Measurements from ENCODE around the gene TDRD3. TPM values are rescaled to one million over a fixed set of nuclear protein-coding genes. Genes with fewer than 3 reads are reported as not detected.

Gene TDRD3
- total RNA-seq, 3 donors from 2014 or later: 27.1 to 40.7 (median 39.8) TPM

DNA sequence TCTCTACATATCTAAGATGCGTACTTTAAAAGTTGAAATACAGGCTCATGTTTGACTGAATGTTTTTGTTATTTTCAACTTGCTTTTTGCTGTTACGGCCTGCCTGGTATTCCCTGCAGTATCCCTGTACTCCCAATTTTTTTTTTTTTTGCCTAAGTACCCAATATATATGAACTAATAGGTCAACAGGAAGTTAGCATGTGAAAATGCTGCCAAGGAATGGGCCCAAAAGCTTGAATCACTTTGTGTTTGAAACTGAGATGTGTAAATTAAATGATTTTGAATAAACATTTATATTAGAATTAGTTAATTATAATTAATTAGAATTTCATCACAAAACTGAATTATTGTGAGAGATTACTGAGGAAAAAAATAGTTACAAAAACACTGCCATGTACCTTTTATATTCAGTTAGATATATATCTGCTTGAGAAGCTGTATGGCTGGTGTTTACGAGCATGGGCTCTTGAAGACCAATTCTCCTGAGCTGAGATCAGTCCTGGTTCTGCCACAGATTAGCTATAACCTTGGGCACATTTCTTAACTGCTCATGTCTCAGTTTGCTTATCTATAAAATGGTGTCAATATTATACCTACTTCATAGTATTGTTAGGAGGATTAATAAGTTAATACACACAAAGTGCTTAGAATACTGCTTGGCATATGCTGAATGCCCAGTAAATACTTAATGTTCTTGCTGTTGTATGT, 16.0 kb downstream of the TDRD3 start:
- no peaks in the 10 kb centered on the region for H3K36me3 ChIP-seq (ENCODE audit: low read depth)
- TF ChIP-seq CTCF (IDR thresholded peaks at IDR 0.05): no peak
- no peak overlapping the region for H3K4me3 ChIP-seq
- no peak for DNase-seq
- no peak for ATAC-seq
- intact Hi-C loops (cut with DNase I, micrococcal nuclease): no loop called here
- H3K9me3 ChIP-seq: no peaks in the 10 kb centered on the region
- H3K4me1 ChIP-seq (ENCODE audit: low read depth): peaks cover 16% of the 10 kb centered on the region

DNA sequence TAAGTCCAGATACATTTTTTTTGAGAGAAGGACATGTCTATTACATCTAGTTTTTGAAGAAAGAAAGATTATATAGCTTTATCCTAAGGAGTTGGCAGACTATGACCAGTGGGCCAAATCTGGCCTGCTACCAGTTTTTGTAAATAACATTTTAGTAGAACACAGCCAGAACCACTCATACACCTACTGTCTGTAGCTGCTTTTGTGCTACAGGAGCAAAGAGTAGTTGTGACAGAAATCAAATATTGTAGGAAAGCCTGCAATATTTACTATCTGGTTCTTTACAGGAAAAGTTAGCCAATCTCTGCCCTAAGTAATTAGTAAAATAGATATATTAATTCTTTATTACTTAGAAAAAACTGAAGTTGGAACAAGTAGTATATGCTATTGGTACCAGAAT, 17.2 kb downstream of the TDRD3 start:
- TF ChIP-seq CTCF (IDR thresholded peaks at IDR 0.05): no peak
- Histone ChIP-seq H3K9me3 (no peaks in the 10 kb centered on the region), H3K4me3 (no peak overlapping the region), H3K36me3 (ENCODE audit: low read depth) (no peaks in the 10 kb centered on the region), H3K4me1 (ENCODE audit: low read depth) (peaks cover 12% of the 10 kb centered on the region)
- DNase-seq (no peak), ATAC-seq (no peak)
- intact Hi-C loops (cut with DNase I, micrococcal nuclease): no loop called here

DNA sequence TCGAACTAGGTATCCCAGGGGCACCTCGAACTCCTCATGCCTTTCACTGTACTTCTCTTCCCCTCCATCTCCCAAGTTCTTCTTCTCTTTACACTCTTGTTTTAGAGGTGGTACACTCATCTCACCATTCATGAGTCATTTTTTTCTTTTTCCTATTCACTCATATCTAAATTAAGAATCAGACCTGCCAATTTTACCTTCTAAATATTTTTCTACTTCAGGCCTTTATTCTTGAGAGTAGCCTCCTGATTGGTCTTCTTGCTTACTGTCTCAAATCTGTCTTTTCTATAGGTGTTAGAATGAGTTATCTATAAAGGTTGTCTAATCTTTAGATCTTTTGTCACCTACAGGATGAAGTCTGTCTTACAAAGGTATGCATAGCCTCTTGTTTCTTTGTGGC, 20.7 kb downstream of the TDRD3 start:
- Histone ChIP-seq H3K9me3 (no peaks in the 10 kb centered on the region), H3K4me3 (no peak overlapping the region), H3K4me1 (ENCODE audit: low read depth) (peaks cover 2% of the 10 kb centered on the region), H3K36me3 (ENCODE audit: low read depth) (no peaks in the 10 kb centered on the region)
- TF ChIP-seq CTCF (IDR thresholded peaks at IDR 0.05): no peak
- DNase-seq: no peak
- ATAC-seq: no peak
- intact Hi-C loops (cut with DNase I, micrococcal nuclease): no loop called here

- Histone ChIP-seq H3K9me3 (no peaks in the 10 kb centered on the region), H3K4me3 (no peak overlapping the region), H3K4me1 (ENCODE audit: low read depth) (peaks cover 2% of the 10 kb centered on the region), H3K36me3 (ENCODE audit: low read depth) (no peaks in the 10 kb centered on the region)
- ATAC-seq (peak; percentile 65), DNase-seq (no peak)
- TF ChIP-seq CTCF (IDR thresholded peaks at IDR 0.05): no peak
- intact Hi-C loops (cut with DNase I, micrococcal nuclease): no loop called here
Observed at GRCh38 chr13:60418954-60419353, 21.9 kb downstream of the TDRD3 start.

- peak; percentile 72 for ATAC-seq
- TF ChIP-seq CTCF (IDR thresholded peaks at IDR 0.05): no peak
- intact Hi-C loops (cut with DNase I, micrococcal nuclease): no loop called here
Observed at GRCh38 chr13:60425332-60425731, 28.3 kb downstream of the TDRD3 start.

GRCh38 chr13:60426075-60426474, 29.1 kb downstream of the TDRD3 start:
- intact Hi-C loops (cut with DNase I, micrococcal nuclease): no loop called here
- ATAC-seq: no peak
- DNase-seq: no peak
- no peaks in the 10 kb centered on the region for H3K9me3 ChIP-seq
- H3K36me3 ChIP-seq (ENCODE audit: low read depth): no peaks in the 10 kb centered on the region
- no peak overlapping the region for H3K4me3 ChIP-seq
- no peak for TF ChIP-seq CTCF (IDR thresholded peaks at IDR 0.05)
- no peaks in the 10 kb centered on the region for H3K4me1 ChIP-seq (ENCODE audit: low read depth)

More at GRCh38 chr13:60425332-60425731, 28.3 kb downstream of the TDRD3 start:
- no peak for DNase-seq
- Histone ChIP-seq H3K9me3 (no peaks in the 10 kb centered on the region), H3K4me1 (ENCODE audit: low read depth) (no peaks in the 10 kb centered on the region), H3K4me3 (no peak overlapping the region), H3K36me3 (ENCODE audit: low read depth) (no peaks in the 10 kb centered on the region)

All from mucosa of descending colon (tissue), 3 donors.